Measurements from ENCODE around the gene MAD1L1.

Gene MAD1L1

DNA sequence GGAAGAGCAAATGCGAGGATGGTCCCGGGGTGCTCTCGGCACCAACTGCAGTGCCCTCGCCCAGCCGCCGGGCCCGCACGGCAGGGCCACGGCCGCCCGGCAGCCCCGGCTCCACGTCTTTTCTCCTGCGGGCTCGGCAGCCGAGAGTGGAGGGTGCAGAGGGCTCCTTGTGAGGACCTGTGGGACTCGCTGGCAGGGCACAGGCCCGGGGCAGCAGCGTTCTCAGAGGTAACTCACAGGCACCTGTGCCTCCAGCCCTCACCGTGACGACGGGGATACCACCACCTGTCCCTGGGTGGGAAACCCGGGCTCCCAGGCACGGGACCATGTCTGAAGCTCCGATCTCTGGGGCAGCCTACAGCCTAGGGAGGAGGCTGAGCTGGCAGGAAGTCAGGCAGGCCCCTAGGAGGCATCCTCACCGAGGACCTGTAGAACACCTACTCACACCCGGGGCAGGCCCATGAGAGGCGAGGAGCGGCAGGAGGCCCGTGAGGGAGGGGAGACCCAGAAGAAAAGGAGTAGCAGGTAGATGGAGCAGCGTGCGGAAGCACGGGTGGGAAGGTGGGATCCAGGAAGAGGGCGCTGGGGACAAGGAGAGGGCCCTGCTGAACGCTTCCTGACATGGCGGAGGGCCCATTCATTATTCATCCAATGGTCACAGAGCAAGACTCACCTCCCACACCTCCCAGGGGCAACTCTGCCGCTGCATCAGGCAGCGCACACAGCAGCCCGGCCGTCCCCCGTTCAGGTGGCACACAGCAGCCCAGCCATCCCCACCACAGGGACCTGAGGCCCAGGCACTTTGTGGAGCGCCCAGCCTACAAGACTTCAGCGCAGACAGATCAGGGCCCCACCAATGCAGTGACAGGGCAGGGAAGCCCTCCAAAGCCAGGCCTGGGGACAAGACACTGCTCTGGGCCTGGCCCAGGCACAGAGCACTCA is 244.9 kb downstream of the MAD1L1 start:
- Histone ChIP-seq H3K9ac (ENCODE audit: low read length) (no peak overlapping the region), H3F3A (ENCODE audit: insufficient read depth) (no peaks in the 10 kb centered on the region), H3K9me3 (ENCODE audit: insufficient read depth, low read length) (no peaks in the 10 kb centered on the region), H3K9me2 (replicated peaks; ENCODE audit: insufficient read depth, low read length) (no peaks in the 10 kb centered on the region), H3K36me3 (ENCODE audit: low read length) (no peaks in the 10 kb centered on the region), H3K27me3 (ENCODE audit: low read length) (no peaks in the 10 kb centered on the region), H3K79me2 (ENCODE audit: insufficient read depth, low read length) (no peaks in the 10 kb centered on the region), H2AFZ (ENCODE audit: low read depth, low read length, severe bottlenecking) (no peak overlapping the region), H4K20me1 (ENCODE audit: low read depth, low read length) (no peaks in the 10 kb centered on the region), H3K4me3 (ENCODE audit: insufficient read depth, low read length, poor library complexity, severe bottlenecking) (no peak overlapping the region), H3K27ac (ENCODE audit: low read depth, low read length) (no peak overlapping the region), H3K4me2 (ENCODE audit: low read depth, low read length, poor library complexity, severe bottlenecking) (no peak overlapping the region)
- TF ChIP-seq EZH2phosphoT487 (conservative IDR thresholded peaks at IDR 0.05; ENCODE audit: low read length) (no peak), CTCF (IDR thresholded peaks at IDR 0.05; ENCODE audit: insufficient read depth, low read length, poor library complexity, severe bottlenecking) (no peak)

DNA sequence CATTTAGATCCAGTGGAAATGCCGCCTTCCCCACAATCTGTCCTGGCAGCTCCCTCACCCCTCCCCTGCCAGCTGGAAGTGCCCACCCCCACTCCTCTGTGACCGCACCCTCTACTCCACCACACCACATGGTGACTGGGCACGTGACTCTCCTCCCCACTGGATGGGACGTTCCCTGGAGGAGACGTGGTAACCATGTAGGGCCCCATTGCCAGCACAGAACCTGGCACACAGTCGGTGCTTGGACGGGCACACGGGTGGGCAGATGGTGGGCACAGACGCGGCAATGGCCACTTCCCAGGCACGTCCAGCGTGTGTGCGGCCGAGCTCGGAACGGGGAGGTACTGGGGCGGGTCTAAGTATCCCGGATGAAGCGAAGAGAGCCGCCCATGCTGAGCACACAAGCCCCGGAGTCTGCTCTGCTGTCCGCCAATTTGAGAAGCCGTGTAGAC is 245.6 kb downstream of the MAD1L1 start:
- no peak for TF ChIP-seq EZH2phosphoT487 (conservative IDR thresholded peaks at IDR 0.05; ENCODE audit: low read length)
- TF ChIP-seq CTCF (IDR thresholded peaks at IDR 0.05; ENCODE audit: insufficient read depth, low read length, poor library complexity, severe bottlenecking), result no peak
- Histone ChIP-seq H3K36me3 (ENCODE audit: low read length) (no peaks in the 10 kb centered on the region), H4K20me1 (ENCODE audit: low read depth, low read length) (no peaks in the 10 kb centered on the region), H2AFZ (ENCODE audit: low read depth, low read length, severe bottlenecking) (no peak overlapping the region), H3K79me2 (ENCODE audit: insufficient read depth, low read length) (no peaks in the 10 kb centered on the region), H3K27me3 (ENCODE audit: low read length) (no peaks in the 10 kb centered on the region), H3F3A (ENCODE audit: insufficient read depth) (no peaks in the 10 kb centered on the region), H3K27ac (ENCODE audit: low read depth, low read length) (no peak overlapping the region), H3K4me2 (ENCODE audit: low read depth, low read length, poor library complexity, severe bottlenecking) (no peak overlapping the region), H3K4me3 (ENCODE audit: insufficient read depth, low read length, poor library complexity, severe bottlenecking) (no peak overlapping the region), H3K9me2 (replicated peaks; ENCODE audit: insufficient read depth, low read length) (no peaks in the 10 kb centered on the region), H3K9me3 (ENCODE audit: insufficient read depth, low read length) (no peaks in the 10 kb centered on the region), H3K9ac (ENCODE audit: low read length) (no peak overlapping the region)

DNA sequence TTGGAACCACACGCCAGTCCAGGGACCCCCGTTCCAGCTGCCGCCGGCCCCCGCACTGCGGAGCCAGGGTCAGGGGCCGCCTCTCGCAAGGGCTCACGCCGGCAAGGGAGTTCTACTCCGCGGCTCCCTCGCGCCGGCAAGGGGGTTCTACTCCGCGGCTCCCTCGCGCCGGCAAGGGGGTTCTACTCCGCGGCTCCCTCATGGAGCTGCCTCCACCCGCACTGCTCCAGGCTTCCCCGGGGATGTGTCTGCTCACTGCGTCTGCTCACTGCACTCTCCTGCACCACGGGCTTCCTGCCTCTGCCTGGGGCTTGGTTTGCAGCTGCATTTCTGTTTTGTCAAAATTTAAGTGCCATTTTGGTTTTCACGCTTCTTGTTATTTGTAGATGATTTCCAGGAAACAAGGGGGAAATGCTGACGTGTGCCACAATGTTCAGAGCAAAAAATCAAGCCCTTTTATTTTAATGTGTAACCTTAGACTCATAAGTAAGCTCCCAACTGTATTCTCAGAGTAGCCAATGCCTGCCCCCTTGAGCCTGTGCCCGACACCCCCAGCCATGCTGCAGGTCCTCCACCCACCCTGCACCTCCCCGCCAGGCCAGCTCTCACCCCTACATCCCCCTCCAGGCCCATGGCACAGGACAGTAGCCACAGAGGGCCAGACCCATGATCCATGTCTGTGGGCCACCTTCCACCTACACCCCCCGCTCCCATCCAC is 246.2 kb downstream of the MAD1L1 start:
- Histone ChIP-seq H3K36me3 (ENCODE audit: low read length) (no peaks in the 10 kb centered on the region), H4K20me1 (ENCODE audit: low read depth, low read length) (no peaks in the 10 kb centered on the region), H3K27me3 (ENCODE audit: low read length) (no peaks in the 10 kb centered on the region), H3K9ac (ENCODE audit: low read length) (no peak overlapping the region), H2AFZ (ENCODE audit: low read depth, low read length, severe bottlenecking) (no peak overlapping the region), H3K9me3 (ENCODE audit: insufficient read depth, low read length) (no peaks in the 10 kb centered on the region), H3K4me3 (ENCODE audit: insufficient read depth, low read length, poor library complexity, severe bottlenecking) (no peak overlapping the region), H3F3A (ENCODE audit: insufficient read depth) (no peaks in the 10 kb centered on the region), H3K27ac (ENCODE audit: low read depth, low read length) (no peak overlapping the region), H3K79me2 (ENCODE audit: insufficient read depth, low read length) (no peaks in the 10 kb centered on the region), H3K9me2 (replicated peaks; ENCODE audit: insufficient read depth, low read length) (no peaks in the 10 kb centered on the region), H3K4me2 (ENCODE audit: low read depth, low read length, poor library complexity, severe bottlenecking) (no peak overlapping the region)
- TF ChIP-seq EZH2phosphoT487 (conservative IDR thresholded peaks at IDR 0.05; ENCODE audit: low read length) (no peak), CTCF (IDR thresholded peaks at IDR 0.05; ENCODE audit: insufficient read depth, low read length, poor library complexity, severe bottlenecking) (no peak)
